HG03025 (cell line): Measurements from ENCODE around the gene GMCL2.
A peak's percentile ranks its signal among the peaks of the same experiment; 100 is the strongest.

Experiments used
- ATAC-seq: cut with Tn5 transposase; IDR thresholded peaks from one replicate; pipeline ENCODE4 v1.9.1; 2021; ENCODE audit warnings: mild to moderate bottlenecking, moderate library complexity; ENCODE audit not compliant: unreplicated experiment, low FRiP score

Gene GMCL2

GRCh38 chr5:178191661-178192060, 4.5 kb upstream of the GMCL2 start:
- ATAC-seq, result no peak

GRCh38 chr5:178189433-178189832, 2.3 kb upstream of the GMCL2 start:
- no peak for ATAC-seq

GRCh38 chr5:178186427-178186826, 744 bp downstream of the GMCL2 start:
- no peak for ATAC-seq

GRCh38 chr5:178182158-178182876, 4.9 kb downstream of the GMCL2 start:
- ATAC-seq, result no peak

GRCh38 chr5:178180141-178180863, 6.9 kb downstream of the GMCL2 start:
- ATAC-seq, result no peak

GRCh38 chr5:178177569-178177968, 9.6 kb downstream of the GMCL2 start:
- no peak for ATAC-seq

GRCh38 chr5:178176791-178177190, 10.4 kb downstream of the GMCL2 start:
- ATAC-seq, result no peak

GRCh38 chr5:178174456-178174855, 12.7 kb downstream of the GMCL2 start:
- no peak for ATAC-seq

- no peak for ATAC-seq
Measured at GRCh38 chr5:178170455-178170854, 16.7 kb downstream of the GMCL2 start.

- no peak for ATAC-seq
Measured at GRCh38 chr5:178165581-178165980, 21.6 kb downstream of the GMCL2 start.

- peak; percentile 79 for ATAC-seq
Measured at GRCh38 chr5:178163772-178164735, 23.1 kb downstream of the GMCL2 start.

- ATAC-seq, result no peak
Measured at GRCh38 chr5:178162481-178162880, 24.7 kb downstream of the GMCL2 start.

- ATAC-seq, result no peak
Measured at GRCh38 chr5:178160176-178160575, 27.0 kb downstream of the GMCL2 start.

- no peak for ATAC-seq
Measured at GRCh38 chr5:178155065-178155464, 32.1 kb downstream of the GMCL2 start.

GRCh38 chr5:178153530-178154340, 33.4 kb downstream of the GMCL2 start, which contains the start of gene NHP2:
TSS of gene NHP2 (minus strand) at chr5:178153885. CDS start at chr5:178153817, 68 bp downstream.
- peak; percentile 96 for ATAC-seq

- no peak for ATAC-seq
Measured at GRCh38 chr5:178152491-178153444, 34.4 kb downstream of the GMCL2 start.

- no peak for ATAC-seq
Measured at GRCh38 chr5:178150977-178151734, 36.0 kb downstream of the GMCL2 start.
